NCI-H748 treated with DMSO at 0.1 percent for 48 hours (cell line): ENCODE measurements around the gene TRAF3.

Experiments used
- DNase-seq: peaks from one replicate; lab custom pipeline; 2025; lab: John Stamatoyannopoulos, UW

The TRAF3 gene, protein sequence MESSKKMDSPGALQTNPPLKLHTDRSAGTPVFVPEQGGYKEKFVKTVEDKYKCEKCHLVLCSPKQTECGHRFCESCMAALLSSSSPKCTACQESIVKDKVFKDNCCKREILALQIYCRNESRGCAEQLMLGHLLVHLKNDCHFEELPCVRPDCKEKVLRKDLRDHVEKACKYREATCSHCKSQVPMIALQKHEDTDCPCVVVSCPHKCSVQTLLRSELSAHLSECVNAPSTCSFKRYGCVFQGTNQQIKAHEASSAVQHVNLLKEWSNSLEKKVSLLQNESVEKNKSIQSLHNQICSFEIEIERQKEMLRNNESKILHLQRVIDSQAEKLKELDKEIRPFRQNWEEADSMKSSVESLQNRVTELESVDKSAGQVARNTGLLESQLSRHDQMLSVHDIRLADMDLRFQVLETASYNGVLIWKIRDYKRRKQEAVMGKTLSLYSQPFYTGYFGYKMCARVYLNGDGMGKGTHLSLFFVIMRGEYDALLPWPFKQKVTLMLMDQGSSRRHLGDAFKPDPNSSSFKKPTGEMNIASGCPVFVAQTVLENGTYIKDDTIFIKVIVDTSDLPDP

DNA sequence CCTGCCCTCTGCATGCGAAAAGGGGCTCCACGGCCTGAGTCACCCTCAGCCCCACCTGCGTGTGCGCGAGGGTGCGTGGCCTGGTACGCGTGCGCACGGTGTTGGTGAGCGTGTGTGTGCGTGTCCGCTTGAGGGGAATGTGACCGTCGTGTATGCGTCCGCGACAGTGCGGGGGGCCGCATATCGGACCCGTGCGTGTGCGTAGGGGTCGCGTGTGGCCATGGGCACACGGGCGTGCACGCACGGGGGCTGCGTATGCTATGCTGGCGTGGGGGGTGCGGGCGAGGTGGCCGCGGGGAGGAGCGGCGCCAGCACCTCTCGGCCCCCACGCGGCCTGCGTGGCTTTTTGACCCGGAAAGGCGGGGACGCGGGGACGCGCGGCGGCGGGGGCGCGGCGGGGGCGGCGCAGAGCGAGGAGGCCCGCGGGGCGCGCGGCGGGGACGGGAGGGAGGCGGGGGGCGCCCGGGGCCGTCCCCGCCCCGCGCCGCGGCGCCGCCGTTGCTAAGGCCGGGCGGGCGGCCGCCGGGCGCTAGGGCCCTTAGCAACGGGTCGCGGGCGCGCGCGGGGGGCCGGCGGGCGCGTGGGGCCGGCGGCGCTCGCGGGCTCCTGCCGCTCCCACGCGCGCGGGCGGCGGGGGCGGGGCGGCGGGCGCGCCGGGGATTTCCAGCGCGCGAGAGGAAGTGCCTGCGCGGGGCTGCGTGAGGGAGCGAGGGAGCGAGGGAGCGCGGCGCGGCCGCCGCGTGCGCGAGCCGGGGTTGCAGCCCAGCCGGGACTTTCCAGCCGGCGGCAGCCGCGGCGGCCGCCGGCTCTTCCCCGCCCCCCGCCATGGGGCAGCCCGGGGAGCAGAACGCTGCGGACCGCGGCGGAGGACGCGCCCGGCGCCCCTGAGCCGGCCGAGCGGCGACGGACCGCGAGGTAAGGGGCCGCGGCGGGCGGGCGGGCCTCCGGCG, at the start of gene TRAF3:
Gene TRAF3, plus strand, starts transcription at position 689 of the 950 bp plus-strand sequence. CDS start 92,753 bp downstream, outside the sequence.
- DNase-seq: peak; percentile 6

DNA sequence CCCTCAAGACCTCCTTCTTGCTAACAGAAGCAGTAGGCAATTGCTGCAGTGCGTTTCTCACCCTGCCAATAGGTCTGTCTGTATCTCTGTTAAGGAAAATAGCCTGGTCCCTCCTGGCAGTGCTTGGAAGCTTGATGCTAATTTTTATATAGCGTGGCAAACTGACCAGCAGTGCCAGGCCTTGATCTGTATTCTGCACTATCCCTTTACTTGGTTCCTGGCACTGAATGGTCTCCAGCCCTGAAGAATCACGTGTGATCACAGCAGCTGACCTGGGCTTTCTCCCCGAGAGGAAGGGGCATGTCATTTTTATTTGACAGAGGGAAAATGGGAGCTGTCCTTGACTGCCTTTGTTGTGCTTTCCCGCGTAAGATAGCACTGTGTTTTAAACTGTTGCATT, 48.7 kb upstream of the TRAF3 start:
- no peak for DNase-seq

DNA sequence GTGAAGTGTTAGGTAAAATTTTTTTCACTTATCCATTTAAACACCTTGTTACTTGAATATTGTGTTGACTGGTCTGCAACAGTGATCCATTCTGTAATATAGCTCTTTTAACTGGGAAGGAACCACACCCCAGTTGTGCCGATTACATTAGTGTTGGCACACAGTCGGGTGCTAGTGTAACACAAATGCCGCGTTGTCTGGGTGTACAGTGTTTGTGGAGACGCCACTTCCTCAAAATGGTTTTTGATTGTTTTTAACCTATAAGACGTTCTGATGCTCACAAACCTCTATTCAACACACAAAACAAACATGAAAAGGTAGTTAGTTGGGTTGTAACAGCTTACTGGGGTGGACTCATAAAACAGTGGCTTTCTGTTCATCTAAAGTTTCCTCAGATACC, 48.0 kb upstream of the TRAF3 start:
- DNase-seq: no peak

DNA sequence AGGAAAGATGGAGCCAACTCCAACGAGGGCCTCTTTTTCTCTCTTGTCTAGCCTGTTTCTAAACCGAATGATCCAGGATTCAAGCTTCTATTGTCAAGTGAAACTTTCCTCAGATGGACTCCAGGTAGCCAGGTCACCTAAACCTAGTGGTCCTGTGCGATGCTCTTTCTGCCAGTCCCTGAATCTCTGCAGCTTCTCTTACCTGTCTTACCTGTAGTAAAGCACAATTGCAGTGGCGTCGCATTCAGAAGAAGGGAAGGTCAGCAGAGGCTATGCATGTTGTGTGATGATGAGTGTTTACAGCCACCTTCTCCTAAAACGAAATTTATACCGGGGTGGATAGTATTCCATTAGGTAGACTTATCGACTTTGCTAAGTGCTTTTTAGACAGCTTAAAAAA, 47.4 kb upstream of the TRAF3 start:
- no peak for DNase-seq

- no peak for DNase-seq
Measured at GRCh38 chr14:102731101-102731870, 46.0 kb upstream of the TRAF3 start.

DNA sequence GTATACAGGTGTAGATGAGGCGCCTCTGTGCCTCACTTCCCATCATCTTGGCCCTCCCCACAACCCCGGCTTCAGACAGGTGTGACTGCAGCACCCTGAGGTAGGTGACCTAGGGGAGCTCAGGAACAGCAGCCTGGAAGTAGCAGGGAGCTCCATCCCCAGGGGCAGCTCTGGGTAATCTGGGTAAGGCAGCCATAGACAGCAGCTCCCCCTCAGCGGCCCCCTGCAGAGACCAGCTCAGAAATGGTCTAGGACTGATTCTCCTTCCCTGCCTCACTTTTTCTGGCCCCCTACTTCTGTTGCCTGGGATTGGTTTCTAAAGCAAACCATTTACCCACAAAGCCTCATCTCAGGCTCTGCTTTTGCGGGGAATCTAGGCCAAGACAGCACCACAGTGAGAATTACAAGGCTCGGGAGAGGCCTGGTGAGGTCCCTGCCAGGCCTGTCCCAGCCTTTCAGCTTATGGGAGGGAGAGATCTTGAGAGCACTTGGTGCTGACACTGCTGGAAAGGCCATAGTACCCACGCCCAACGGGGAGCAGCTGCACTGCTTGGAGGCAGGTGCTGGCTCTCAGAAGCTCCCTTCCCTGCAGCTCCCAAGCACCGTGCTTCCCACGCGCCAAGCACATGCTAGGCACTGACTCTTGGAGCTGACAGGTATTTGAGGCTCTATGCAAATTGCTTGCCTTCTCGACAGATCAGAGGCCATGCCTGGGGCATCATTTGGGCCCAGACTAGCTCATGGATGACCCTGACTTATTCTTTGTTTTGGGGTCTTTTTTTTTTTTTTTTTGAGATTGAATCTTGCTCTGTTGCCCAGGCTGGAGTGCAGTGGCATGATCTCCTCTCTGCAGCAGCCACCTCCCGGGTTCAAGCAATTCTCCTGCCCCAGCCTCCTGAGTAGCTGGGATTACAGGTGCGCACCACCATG, 45.1 kb upstream of the TRAF3 start:
- DNase-seq: no peak

DNA sequence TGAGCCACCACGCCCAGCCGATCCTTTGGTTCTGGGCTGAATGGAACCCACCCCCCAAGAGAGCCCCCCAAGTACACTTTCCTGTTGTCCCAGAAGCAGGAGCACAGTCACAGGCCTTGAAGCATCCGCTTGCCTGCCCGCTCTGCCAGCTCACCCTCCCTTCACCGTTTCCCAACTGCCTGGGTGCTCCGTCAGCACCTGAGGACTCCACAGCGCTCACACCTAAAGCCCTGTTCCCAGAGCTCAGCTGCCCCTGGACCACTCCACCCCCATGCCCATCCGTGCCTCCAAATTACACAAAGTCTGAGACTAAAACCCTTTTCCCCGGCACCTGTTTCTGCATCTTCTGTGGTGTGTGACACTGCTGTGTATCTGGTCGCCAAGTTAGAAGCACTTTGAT, 44.3 kb upstream of the TRAF3 start:
- no peak for DNase-seq

- no peak for DNase-seq
Measured at GRCh38 chr14:102733326-102733725, 43.9 kb upstream of the TRAF3 start.

DNA sequence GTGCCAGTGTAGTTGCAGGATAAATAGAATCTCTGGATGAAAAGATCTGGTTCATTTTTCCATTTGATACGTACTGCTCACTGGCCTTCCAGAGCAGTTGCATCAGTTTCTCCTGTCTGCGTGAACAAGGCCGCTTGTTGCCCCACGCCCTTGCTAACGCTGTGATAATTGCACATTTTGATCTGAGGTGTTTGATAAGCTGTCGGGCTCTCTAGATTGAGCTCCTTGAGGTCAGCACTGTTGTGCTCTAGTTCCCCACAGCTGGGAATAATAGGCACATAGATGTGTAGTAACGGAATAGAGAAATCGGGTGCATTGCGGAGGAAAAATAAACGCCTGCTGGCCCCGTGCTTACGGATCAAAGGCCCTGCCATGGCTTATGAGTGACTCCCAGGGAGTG, 42.8 kb upstream of the TRAF3 start:
- no peak for DNase-seq

DNA sequence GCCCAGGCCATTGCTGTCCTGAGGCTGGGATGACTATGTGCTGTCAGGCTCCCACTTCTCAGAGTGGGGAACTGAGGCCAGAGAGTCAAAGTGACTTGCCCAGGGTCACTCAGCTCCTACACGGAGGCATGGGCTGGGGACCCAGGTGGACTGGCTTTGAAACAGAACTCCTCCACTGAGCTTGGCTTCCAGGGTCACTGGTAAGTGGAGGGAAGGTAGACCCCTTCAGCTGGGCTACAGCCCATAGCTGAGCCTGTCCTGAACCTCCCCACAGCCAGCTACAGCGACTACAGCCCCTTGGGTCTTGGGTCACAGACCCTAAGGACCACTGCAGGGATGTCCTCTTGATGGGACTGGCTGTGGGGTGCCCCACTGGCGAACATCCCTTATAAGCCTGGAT, 40.3 kb upstream of the TRAF3 start:
- no peak for DNase-seq

GRCh38 chr14:102737402-102738372, 39.6 kb upstream of the TRAF3 start:
- no peak for DNase-seq

DNA sequence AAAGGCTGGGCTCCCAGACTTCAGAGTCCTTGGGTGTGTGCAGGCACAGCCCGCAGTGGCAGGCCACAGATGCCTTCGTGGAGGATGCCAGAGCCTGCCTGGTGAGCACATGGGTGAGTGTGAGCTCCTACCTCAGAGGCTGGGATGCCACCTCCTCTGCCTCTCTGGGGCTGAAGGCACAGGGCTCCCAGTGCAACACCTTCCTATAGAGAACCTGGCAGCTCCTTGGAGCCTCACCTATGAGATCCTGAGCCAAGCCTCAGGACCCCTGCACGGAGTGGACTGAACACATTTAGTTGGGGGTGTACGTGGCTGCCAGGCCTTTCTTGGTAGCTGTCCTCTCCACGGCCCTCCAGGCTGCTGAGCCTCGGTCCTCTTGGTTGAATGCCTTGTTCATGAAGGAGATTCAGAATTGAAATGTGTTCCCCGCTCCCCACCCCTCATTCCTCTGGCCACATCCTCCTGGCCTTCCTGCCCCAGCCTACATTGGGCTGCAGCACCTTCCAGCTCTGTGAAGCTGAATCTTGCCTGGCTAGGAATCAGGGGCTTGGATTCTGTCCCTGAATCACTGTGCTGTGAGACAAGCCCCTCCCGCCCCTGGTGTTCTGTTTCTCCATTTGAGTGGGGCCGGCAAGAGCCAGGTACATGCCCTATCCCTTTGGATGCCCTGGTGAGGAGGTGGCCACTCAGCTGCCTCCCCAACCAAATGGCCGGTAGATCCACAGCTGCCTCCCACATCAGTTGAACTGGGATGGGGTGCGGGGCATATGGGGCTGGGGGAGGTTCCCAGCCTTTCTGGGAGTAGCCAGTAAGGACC, 38.7 kb upstream of the TRAF3 start:
- DNase-seq: no peak

- no peak for DNase-seq
Measured at GRCh38 chr14:102739190-102739469, 38.1 kb upstream of the TRAF3 start.

GRCh38 chr14:102746634-102747438, 30.4 kb upstream of the TRAF3 start:
- no peak for DNase-seq

DNA sequence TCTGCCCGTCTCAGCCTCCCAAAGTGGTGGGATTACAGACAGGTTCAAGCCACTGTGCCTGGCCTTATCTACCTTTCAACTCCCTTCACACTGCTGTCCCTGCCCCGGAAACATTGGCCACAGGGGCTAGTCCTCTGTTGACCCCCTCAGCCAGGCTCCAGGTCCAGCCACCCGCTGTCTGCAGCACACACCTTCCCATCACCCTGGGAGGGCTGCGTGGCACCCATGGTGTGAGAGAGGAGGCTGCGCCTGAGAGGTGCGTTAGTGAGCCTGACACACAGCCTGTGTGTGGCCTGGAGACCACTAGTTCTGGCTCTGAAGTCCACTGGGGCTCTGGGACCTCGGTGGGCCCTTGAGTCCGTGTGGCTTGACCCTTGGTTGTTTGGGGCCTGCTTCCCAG, 28.4 kb upstream of the TRAF3 start:
- DNase-seq: no peak

DNA sequence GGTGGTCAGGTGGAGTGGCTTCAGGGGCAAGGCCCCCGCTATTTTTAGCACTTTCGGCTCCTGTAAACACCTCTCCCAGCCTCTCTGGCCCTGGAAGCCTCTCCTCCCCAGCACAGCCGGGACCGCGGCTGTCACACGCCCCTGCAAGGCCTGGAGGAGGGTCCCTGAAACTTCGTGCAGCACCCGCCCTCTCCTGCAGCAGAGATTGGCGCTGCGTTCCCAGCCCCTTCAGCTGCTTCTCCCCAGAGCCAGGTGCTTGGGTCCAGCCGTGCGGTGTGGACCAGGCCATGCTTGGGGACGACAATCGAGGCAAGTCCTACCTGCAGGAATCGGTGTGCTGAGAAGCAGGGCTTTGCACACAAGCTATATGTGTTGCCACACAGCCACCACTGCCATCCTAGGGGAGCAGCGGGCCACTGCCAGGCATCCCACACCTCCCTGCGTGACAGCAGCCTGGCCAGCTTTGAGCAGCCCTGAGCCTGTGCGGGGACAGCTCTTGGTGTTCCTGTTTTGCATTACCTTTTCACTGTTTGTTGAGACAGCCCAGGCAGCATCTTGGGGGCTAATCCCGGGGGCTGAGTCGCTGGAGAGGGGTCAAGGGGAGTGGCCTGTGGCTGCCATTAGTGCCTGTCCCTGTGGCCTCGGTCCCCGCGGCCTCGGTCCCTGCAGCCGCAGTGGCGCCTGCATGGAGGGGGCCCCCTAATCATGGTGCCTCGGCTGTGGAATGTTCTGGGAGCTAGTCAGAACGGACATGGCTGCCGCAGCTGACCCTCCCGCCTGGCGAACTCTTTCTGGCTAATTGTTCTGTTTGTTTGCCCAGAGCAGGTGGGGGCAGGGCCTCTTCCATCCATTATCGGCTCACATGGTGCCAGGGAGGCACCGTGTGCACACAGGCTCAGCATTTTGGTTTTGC, 27.6 kb upstream of the TRAF3 start:
- peak; percentile 84 for DNase-seq

DNA sequence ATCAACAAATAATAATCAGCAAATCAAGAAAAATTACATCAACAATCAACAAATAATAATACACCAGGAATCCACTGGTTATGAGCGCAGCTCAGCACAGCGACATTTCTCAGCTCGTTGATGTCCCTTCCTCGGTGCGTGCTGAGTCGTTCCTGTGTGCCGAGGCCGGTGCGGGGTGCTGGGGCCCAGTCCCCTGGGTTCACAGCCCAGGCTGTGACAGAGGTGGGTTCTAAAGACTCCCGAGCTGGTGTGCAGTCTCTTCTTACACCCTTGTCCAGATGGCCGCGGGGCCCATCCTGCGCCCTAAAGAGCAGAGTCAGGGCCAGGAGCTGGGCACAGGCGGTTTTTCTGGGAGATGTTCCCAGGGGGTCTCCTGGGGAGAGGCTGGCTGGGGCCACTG, 26.9 kb upstream of the TRAF3 start:
- no peak for DNase-seq
